GM23338 (cell line): ENCODE results near the gene CNOT1.

Experiments used
- CREB1 ChIP-seq: fragments of 250-450 bp; sonication (Bioruptor Pico); IDR thresholded peaks from 2 replicates; pipeline ENCODE4 v1.5.0; 2020; ENCODE audit warnings: low read depth, mild to moderate bottlenecking, moderate library complexity
- EZH2phosphoT487 ChIP-seq: fragments of 200-600 bp; sonication (generic); IDR thresholded peaks from one replicate; pipeline ENCODE4 v1.8.1; 2018; ENCODE audit warnings: antibody characterized with exemption; ENCODE audit not compliant: unreplicated experiment
- POLR2AphosphoS5 ChIP-seq: IDR thresholded peaks from 2 replicates; pipeline ENCODE4 v1.6.1; 2016; ENCODE audit warnings: antibody characterized with exemption, low read depth
- ZNF114 ChIP-seq: fragments of 250-450 bp; sonication (Bioruptor Pico); IDR thresholded peaks from 2 replicates; pipeline ENCODE4 v1.5.0; 2020; ENCODE audit warnings: mild to moderate bottlenecking, moderate library complexity
- TF ChIP-seq, protein P1 (sequence below), 2 experiments: fragments of 200-600 bp in 1 of 2; sonication (generic) in 1 of 2; conservative IDR thresholded peaks; 2 replicates each; pipeline versions ENCODE4 v1.5.1 to v1.6.1; 2016 to 2017; ENCODE audit warnings: antibody characterized with exemption in 2 of 2, low read depth in 2 of 2, mild to moderate bottlenecking in 2 of 2, moderate library complexity in 1 of 2

- TF ChIP-seq, protein P1, sequence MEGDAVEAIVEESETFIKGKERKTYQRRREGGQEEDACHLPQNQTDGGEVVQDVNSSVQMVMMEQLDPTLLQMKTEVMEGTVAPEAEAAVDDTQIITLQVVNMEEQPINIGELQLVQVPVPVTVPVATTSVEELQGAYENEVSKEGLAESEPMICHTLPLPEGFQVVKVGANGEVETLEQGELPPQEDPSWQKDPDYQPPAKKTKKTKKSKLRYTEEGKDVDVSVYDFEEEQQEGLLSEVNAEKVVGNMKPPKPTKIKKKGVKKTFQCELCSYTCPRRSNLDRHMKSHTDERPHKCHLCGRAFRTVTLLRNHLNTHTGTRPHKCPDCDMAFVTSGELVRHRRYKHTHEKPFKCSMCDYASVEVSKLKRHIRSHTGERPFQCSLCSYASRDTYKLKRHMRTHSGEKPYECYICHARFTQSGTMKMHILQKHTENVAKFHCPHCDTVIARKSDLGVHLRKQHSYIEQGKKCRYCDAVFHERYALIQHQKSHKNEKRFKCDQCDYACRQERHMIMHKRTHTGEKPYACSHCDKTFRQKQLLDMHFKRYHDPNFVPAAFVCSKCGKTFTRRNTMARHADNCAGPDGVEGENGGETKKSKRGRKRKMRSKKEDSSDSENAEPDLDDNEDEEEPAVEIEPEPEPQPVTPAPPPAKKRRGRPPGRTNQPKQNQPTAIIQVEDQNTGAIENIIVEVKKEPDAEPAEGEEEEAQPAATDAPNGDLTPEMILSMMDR (conservative IDR thresholded peaks at IDR 0.05; ENCODE audit: low read depth in 2 of 2): no peak
- no peak for TF ChIP-seq POLR2AphosphoS5
- no peak for TF ChIP-seq ZNF114 (CRISPR knock-in tag)
- no peak for TF ChIP-seq EZH2phosphoT487
- TF ChIP-seq CREB1: no peak
These were observed 94.5 kb downstream of the CNOT1 start for GRCh38 chr16:58535100-58535499.
